HL-60 (cell line): Measurements from ENCODE around the gene POLR3A.

ENCODE experiments used
- DNase-seq, 2 experiments: peaks; one replicate each; pipeline ENCODE4 v3.0.0-alpha.2; 2010 to 2020; ENCODE audit warnings: low read depth in 1 of 2, low spot score in 1 of 2
- H3K27ac ChIP-seq: fragments of 250-450 bp; sonication (Bioruptor Pico); replicated peaks from 2 replicates; pipeline ENCODE4 v1.5.1; 2020; ENCODE audit warnings: mild to moderate bottlenecking, moderate library complexity
- H3K27me3 ChIP-seq: fragments of 250-450 bp; sonication (Bioruptor Pico); 2 replicates; pipeline ENCODE4 v1.5.1; 2021; ENCODE audit warnings: mild to moderate bottlenecking, moderate library complexity; ENCODE audit not compliant: insufficient read depth, poor library complexity, severe bottlenecking
- H3K4me3 ChIP-seq: replicated peaks from 2 replicates; pipeline ENCODE4 v1.5.1; 2011; ENCODE audit warnings: mild to moderate bottlenecking, control low read depth, low read length; ENCODE audit not compliant: insufficient read depth
- GABPA ChIP-seq: IDR thresholded peaks from 2 replicates; pipeline ENCODE4 v1.6.1; 2012; ENCODE audit warnings: low read depth
- POLR2AphosphoS5 ChIP-seq: IDR thresholded peaks from 2 replicates; pipeline ENCODE4 v1.6.1; 2012; ENCODE audit warnings: low read depth
- REST ChIP-seq: IDR thresholded peaks from 2 replicates; pipeline ENCODE4 v1.6.1; 2012; ENCODE audit warnings: low read depth; ENCODE audit not compliant: insufficient replicate concordance
- SPI1 ChIP-seq: IDR thresholded peaks from 2 replicates; pipeline ENCODE4 v1.6.1; 2012; ENCODE audit warnings: low read depth, mild to moderate bottlenecking, borderline replicate concordance
- TF ChIP-seq, protein P1 (sequence below): IDR thresholded peaks from one replicate; pipeline ENCODE4 v1.5.1; 2011; ENCODE audit warnings: low read length, control low read depth, inconsistent platforms; ENCODE audit not compliant: insufficient read depth

POLR3A gene

GRCh38 chr10:78046711-78047269, 17.5 kb upstream of the POLR3A start:
- Histone ChIP-seq H3K27me3 (no peaks in the 10 kb centered on the region), H3K27ac (no peak overlapping the region), H3K4me3 (no peak overlapping the region)
- TF ChIP-seq SPI1: no peak
- no peak for DNase-seq

GRCh38 chr10:78045856-78046255, 16.5 kb upstream of the POLR3A start:
- no peak for DNase-seq
- TF ChIP-seq GABPA: no peak
- no peak for TF ChIP-seq SPI1
- TF ChIP-seq POLR2AphosphoS5: no peak
- TF ChIP-seq, protein P1, sequence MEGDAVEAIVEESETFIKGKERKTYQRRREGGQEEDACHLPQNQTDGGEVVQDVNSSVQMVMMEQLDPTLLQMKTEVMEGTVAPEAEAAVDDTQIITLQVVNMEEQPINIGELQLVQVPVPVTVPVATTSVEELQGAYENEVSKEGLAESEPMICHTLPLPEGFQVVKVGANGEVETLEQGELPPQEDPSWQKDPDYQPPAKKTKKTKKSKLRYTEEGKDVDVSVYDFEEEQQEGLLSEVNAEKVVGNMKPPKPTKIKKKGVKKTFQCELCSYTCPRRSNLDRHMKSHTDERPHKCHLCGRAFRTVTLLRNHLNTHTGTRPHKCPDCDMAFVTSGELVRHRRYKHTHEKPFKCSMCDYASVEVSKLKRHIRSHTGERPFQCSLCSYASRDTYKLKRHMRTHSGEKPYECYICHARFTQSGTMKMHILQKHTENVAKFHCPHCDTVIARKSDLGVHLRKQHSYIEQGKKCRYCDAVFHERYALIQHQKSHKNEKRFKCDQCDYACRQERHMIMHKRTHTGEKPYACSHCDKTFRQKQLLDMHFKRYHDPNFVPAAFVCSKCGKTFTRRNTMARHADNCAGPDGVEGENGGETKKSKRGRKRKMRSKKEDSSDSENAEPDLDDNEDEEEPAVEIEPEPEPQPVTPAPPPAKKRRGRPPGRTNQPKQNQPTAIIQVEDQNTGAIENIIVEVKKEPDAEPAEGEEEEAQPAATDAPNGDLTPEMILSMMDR: no peak
- TF ChIP-seq REST: no peak
- no peaks in the 10 kb centered on the region for H3K27me3 ChIP-seq
- no peak overlapping the region for H3K27ac ChIP-seq
- H3K4me3 ChIP-seq: no peak overlapping the region

DNA sequence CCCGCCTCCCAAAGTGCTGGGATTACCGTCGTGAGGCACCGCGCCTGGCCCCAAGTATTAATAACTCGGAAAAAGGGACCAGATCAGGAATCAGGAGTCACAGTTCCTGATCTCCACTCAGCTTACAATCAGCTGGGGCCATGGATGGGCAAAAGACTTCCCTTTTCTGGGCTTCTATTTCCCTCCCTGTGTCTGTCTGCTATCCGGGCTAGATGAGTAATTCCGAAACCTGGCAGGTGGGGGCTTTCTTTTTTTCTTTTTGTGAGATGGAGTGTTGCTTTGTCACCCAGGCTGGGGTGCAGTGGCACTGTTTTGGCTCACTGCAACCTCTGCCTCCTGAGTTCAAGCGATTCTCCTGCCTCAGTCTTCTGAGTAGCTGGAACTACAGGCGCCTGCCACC, 15.9 kb upstream of the POLR3A start:
- Histone ChIP-seq H3K27ac (no peak overlapping the region), H3K4me3 (no peak overlapping the region), H3K27me3 (no peaks in the 10 kb centered on the region)
- peak; percentile 88 for TF ChIP-seq SPI1
- TF ChIP-seq, protein P1: no peak
- DNase-seq: peak in 1 of 2 experiments; percentile 56

- no peak overlapping the region for H3K4me3 ChIP-seq
- H3K27me3 ChIP-seq: no peaks in the 10 kb centered on the region
- H3K27ac ChIP-seq: no peak overlapping the region
- DNase-seq: no peak
- TF ChIP-seq POLR2AphosphoS5 (no peak), GABPA (no peak), SPI1 (no peak), REST (no peak)
- TF ChIP-seq, protein P1: no peak
Measured at GRCh38 chr10:78044699-78045098, 15.4 kb upstream of the POLR3A start.
